ENCODE measurements around the gene ITPR1.

GRCh38 chr3:4841776-4842440, 348.8 kb downstream of the ITPR1 start:
- TF ChIP-seq, protein P1, sequence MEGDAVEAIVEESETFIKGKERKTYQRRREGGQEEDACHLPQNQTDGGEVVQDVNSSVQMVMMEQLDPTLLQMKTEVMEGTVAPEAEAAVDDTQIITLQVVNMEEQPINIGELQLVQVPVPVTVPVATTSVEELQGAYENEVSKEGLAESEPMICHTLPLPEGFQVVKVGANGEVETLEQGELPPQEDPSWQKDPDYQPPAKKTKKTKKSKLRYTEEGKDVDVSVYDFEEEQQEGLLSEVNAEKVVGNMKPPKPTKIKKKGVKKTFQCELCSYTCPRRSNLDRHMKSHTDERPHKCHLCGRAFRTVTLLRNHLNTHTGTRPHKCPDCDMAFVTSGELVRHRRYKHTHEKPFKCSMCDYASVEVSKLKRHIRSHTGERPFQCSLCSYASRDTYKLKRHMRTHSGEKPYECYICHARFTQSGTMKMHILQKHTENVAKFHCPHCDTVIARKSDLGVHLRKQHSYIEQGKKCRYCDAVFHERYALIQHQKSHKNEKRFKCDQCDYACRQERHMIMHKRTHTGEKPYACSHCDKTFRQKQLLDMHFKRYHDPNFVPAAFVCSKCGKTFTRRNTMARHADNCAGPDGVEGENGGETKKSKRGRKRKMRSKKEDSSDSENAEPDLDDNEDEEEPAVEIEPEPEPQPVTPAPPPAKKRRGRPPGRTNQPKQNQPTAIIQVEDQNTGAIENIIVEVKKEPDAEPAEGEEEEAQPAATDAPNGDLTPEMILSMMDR (IDR thresholded peaks at IDR 0.05; ENCODE audit: insufficient read depth, low read depth, low read length) = no peak
- TF ChIP-seq EZH2 (IDR thresholded peaks at IDR 0.05; ENCODE audit: insufficient read depth, low read length) = no peak
